ENCODE results near the gene ABCA4.
"Not testable (repeated sequence)": the region's sequence is repeated elsewhere in the genome, so short reads cannot be mapped to it uniquely, and the experiment has no call there.

Gene ABCA4

DNA sequence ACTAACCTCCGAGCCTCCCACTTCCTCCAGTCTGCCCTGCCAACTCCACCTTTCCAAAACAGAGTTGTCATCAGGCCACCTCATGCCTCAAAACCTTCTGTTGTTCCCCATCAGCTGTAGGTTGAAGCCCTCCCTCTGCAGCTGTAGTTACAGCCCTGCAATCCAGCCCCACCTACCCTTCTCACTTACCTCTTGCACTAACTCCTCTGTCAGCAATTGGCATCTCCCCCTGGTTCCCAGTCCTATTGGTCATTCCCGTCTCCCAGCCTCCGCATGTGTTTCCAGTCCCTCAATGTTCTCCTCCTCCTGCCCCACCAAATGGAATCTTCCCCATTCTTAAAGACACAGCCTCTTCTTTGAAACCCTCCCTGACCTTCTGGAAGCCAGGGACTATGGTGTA is 111.6 kb downstream of the ABCA4 start:
- no peak for DNase-seq (ENCODE audit: low read depth, low spot score)

DNA sequence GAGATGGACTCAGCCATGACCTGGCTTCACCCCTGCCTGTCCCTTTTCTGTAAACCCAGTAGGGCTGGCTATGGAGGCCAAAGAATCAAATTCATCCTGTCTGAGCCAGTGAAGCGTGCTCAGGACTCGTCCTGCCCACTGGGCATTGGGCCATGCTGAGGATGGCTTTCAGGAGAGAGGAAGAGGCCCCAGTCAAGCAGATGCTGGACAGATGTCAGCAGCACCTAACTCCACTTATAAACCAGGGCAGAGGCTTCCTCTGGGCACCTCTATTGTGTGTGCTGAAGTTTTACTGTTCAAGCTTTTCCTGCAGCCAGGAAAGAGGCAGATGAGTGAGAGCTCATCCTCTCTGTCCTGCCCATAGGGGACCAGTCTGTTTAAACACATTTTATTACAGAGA is 114.3 kb downstream of the ABCA4 start:
- DNase-seq (ENCODE audit: low read depth, low spot score) = no peak

DNA sequence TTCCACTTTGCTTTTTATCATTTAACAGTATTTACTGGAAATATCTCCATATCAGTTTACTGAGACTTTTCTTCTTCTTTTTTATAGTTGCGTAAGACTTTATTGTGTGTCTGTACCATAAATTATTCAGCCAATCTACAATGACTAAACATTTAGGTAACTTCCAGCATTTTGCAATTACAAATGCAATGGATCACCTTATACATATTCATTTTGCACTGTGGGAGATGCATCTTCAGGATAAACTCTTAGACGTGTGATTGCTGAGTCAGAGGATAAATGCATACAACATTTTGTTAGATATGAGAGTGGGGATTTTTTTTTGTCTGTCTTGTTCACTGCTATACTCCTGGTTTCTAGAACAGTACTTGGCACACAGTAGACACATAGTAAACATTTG is 116.0 kb downstream of the ABCA4 start:
- peak; percentile 29 for DNase-seq (ENCODE audit: low read depth, low spot score)

DNA sequence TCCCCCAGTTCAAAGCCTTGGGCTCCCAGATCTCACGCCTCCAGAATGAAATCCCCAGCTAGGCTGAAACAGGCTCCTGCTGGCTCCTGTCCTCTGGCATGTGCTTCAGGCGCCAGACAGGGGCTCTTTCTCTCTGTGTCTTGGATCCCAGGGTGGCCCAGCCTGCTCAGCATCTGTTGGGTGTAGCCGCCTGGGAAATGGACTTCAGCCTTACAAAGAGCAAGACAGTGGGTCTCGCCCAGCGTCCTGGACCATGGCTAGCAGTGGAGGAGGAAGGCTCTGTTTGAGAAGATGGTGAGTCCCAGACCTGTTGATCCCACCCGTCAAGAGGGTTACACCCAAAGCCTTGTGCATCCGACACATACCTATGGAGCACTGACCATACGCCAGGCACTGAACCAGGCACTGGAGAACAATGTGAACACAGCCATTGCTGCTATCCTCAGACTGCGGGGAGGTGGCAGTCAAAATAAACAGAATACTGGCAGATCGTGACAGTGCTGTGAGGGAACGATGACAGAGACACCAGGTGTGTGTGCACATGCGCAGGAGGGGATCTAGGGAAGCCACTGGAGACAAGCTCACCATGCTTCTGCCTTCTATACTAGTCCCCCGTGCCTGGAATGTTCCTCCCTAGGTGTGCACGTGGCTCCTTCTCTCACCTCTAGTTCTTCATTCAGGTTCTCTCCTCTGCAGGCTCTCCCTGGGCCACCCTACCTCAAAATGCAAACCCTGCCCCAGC is 118.7 kb downstream of the ABCA4 start:
- DNase-seq (ENCODE audit: low read depth, low spot score) = no peak

DNA sequence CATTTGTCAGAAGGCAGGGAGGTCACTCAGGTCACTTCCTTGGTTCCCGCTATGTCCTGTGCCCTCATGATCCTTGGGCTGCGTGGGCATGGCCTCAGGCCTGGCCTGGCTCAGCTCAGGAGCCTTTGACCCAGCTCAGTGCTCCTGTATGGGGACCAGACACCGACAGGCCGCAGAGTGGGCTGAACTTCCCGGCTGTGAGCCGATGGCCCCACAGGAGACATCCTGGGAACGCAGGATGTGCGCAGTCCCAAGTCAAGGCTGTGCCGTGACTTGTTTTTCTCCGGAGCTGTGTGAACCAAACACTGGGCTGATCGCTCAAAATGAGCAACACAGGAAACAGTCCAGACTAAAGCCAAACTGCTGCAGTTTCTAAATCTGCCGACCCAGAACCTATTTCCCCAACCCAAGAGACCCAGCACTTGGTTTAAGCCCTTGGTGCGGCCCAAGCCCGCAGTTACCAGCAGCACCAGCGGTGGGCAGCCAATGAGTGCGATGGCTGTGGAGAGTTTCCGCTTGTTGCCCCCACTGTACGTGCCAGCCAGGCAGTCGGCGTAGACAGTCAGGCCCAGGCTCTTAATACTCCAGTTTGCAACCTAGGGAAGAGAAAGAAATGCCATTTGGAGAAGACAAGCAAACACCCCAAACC is 119.4 kb downstream of the ABCA4 start:
- DNase-seq (ENCODE audit: low read depth, low spot score) = no peak

DNA sequence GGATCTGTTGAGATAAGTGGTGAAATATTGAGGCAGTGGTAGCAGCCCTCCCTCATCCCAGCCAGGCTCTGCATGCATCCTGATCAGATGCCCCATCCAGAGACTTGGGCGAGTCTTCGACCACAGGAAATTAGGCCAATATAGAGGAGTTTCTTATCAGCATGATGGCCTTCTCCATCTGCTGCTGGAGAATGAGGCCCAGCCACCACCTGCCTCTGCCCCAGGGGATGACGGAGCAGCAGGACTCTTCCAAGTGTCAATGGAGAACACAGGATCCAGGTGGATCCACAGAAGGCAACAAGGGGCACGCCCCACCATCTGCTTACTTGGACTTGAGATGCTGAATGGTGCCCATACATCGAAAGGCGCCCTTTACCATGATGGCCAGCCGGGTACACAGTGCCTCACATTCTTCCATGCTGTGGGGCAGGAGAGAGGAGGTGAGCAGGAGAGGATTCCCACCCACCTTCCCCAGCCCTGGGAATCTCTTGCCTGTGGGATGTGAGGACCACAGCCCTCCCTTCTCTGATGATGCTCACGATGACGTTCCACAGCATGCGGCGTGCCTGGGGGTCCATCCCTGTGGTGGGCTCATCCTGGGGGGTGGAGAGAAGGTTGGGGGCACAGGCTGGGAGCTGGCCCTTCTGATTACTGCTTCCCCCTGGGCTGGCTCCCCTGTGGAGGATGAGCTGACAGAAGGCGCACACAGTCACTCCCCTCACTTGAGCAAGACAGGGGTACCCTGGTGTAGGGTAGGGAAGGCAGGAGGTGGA is 120.3 kb downstream of the ABCA4 start:
- no peak for DNase-seq (ENCODE audit: low read depth, low spot score)

DNA sequence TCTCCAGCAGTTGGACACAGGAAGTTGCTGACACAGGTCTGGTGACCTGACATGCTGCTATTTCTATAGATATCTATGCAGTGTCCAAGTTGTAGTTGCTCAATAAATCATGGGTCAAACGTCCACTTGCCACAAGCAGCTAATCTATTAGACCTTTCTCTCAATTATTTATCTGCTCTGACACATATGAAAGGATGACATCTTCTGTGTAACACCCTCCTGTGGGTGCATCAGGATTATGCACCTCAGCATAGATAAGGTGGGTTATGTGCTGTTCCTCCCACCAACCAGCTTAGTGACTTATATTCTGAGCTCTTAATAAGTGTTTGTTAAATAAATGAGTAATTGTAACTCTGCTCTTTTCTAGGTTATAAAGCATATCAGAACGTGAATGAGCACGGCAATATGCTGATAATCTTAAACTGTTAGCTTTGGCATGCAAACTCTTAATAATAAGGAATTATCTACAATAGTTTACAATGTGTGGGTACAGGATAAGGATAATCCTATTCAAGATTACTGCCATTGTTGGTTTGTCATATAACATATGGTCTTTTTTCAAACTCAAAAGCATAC is 121.0 kb downstream of the ABCA4 start:
- no peak for DNase-seq (ENCODE audit: low read depth, low spot score)

DNA sequence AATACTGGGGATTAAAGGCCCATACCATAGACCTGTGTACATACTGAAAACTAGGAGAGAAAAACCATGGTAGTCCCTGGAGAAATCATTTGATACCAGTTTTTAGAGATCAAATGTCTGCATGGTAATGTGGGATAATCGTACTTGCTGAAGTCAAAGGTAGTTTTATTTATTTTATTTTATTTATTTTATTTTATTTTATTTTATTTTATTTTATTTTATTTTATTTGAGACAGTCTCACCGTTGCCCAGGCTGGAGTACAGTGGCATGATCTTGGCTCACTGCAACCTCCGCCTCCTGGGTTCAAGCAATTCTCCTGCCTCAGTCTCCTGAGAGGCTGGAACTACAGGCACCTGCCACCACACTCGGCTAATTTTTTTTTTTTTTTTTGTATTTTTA is 122.4 kb downstream of the ABCA4 start:
- not testable (repeated sequence) for DNase-seq (ENCODE audit: low read depth, low spot score)

DNA sequence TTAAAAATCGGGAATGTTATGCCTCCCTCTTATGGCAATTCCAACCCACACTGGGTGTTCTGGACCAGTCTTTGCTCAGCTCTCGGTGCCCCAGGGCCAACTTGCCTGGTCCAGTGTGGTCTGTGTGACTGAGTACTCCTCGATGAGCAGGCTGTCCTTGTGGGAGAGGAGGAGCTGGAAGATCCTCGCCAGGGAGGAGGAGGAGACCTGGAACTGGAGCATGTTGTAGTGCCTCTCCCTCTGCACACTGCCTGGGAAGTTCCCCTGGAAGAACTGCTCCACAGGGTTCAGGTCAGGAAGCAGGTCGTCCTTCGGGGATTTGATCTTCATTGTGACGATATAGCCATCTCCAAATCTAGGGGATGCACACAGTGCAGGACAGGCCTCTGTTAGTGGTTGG is 123.2 kb downstream of the ABCA4 start:
- DNase-seq (ENCODE audit: low read depth, low spot score) = no peak

DNA sequence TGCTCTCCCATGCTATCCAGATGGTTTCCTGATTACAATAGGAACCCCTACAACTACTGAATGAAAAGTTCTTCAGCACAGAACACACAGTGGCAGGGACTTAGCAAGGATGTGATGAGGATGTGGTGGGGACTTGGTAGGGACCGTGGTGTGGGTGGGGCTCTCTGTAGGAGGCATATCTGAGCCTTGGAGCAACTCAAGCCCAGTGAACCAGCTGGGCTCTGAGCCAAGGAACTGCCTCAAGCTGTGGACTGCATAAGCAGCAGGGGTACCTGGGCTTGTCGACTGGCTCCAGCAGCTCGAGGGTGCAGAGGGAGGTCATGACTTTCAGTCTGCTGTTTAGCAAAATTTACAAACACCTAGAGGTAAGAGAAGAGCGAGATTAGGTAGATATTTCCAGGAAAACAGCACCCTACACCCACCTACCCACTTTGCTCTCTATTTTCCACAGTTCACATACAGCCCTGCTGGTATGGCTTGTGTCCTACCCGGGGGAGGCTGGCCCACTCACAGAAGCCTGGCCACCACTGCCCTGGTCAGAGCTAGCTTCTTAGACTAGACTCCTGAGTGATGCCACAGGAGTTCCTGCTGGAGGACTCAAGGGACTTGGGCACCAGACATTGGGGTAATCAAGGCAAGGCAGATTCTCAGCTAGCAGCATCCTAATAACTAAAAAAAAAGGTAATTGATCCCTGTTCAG is 125.0 kb downstream of the ABCA4 start:
- DNase-seq (ENCODE audit: low read depth, low spot score) = peak; percentile 69

DNA sequence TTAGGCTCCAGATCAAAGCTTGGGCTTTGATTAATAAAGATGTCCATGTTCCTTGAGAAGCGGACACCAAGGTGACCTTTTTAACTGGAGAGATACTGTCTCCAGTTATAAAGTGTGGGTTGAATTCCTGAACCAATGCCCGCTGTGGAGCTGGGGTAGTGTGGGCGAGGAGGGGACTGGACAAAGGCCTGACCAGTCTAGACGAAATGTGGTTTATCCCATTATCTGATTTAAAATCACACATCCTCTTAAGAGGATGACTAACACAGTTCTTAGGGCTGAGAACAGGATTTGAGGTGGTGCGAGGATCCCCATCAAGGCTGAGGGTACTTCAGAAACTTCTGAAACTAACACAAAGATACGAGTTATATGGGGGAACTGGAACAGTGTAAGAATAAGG is 127.2 kb downstream of the ABCA4 start:
- peak; percentile 56 for DNase-seq (ENCODE audit: low read depth, low spot score)

DNA sequence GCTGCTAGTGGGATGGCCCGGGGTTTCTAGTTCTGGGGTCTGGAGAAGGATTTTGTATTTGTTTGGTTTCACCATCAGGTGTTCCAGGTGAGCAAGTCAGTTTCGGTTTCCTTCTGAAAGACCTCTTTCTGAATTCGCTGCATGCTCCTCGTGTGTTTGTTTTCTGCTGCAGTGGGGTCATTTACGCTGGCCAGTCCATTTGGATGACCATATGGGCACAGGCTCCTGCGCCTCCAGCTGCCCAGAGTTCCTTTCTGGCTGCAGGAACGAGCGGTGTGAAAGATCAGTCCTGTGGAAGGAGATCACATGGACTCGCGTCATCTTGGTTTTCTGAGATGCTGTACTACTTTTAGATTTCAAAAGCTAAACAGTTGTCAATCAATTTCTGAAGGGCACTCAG is 128.0 kb downstream of the ABCA4 start:
- no peak for DNase-seq (ENCODE audit: low read depth, low spot score)

DNA sequence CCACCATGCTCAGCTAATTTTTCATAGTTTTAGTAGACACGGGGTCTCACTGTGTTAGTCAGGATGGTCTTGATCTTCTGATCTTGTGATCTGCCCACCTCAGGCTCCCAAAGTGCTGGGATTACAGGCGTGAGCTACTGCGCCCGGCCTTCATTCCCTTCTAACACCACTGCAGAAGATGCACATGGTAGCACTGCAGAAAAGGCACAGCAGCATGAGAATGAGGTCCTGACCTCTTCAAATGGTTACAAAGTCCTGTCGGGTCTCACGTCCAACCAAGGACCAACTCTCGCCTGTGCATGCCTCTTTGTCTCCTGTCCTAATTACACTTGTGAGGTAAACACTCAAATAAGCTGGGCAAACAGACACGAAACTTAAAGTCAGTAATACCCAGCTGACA is 128.8 kb downstream of the ABCA4 start:
- no peak for DNase-seq (ENCODE audit: low read depth, low spot score)

DNA sequence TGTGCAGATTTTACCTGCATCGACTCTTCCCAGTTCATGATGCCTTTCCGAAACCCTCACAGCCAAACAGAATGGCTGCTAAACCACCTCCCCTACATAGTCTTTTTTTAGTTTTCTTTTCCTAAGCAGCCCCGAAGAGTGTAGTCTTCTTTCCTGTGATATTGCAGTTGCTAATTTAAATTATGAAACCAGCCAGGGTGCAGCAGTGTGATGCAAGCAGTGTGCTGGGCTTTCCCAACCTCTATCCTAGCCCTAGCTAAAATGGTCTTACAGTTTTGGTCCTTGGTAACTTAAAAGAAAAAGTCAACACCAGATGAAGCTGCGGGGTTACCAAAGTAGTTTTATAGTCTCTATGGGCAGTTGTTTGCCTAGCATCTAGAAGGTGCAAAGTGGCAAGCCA is 129.7 kb downstream of the ABCA4 start:
- no peak for DNase-seq (ENCODE audit: low read depth, low spot score)

DNA sequence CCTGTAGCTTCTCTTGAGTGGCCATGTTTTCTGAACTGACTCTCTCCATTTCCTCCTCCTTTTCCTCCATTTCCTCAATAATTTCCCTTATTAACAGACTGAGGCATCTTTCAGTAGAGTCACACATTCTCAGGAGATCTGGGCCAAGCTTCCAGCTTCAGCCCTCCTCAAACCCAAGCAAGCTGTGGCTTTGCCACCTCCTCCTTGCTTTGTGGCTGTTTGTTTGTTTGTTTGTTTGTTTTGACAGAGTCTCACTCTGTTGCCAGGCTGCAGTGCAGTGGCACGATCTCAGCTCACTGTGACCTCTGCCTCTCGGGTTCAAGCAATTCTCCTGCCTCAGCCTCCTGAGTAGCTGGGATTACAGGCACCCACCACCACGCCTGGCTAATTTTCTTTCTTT is 130.5 kb downstream of the ABCA4 start:
- DNase-seq (ENCODE audit: low read depth, low spot score) = not testable (repeated sequence)

DNA sequence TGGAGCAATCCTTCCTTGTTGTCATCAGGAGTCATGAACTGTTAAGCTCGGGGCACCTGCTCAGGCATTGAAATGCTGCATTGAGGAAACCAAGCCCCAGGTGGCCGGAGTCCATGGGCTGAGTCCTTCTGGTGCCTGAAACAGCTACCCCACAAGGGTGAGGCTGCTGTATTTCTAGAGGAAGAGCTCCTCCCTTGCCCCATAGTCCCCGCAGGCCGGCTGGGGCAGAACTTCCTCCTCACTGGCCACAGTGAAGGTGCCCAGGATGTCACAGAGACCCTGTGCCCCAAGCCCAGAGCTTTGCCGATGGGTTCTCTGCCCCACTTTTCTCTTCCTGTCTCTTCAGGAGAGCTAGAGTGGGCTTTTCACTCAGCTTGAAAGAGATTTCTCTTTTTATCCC is 130.9 kb downstream of the ABCA4 start:
- DNase-seq (ENCODE audit: low read depth, low spot score) = no peak

DNA sequence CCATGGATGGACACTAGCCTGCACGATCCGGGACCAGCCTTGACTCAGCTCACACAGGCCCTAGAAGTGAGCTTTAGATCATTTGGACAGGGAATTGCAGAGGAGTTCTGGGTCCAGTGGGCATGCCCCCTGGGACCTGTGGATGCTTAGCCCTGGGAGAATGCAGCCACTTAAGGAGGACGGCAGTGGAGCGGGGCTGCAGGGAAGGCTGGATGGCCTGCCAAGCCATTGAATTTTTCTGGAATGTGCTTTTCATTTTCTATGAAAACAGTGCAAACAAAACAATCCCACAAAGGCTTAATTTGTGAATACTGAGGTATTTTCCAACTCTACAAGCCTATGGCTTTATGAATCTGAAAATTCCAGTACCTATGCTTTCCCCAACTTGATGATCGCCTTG is 131.3 kb downstream of the ABCA4 start:
- peak; percentile 70 for DNase-seq (ENCODE audit: low read depth, low spot score)

DNA sequence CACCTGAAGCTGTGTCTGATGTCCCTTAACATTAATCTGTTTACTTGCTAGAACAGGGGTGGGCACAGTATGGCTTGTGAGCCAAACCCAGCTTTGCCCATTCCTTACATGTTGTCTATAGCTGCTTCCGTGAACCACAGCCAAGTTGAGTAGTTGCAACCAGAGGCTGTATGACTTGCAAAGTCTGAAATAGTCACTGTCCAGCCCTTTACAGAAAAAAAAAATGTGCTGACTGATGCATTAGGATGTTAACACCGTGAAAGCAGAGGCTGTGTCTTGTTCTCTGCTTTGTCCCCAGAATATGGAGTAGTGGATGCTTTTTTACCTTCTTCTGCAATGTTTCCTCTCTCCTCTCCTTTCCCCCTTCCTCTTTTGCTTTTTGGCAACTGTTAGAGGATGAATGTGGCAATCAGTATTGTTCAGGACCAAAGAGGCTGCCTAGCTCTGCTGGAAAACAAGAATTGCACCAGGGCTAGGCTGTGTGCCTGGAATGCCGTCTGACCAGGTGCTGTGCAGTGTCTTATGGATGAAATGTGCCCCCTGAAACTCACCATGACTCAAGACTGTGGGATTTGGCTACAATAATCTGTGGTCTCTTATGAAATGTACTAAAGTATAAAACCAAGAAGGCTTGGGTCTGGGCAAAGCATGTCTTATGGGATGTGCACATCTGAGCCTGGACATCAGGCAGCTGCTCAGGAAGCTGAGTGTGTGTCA is 132.2 kb downstream of the ABCA4 start:
- DNase-seq (ENCODE audit: low read depth, low spot score) = peak; percentile 82

DNA sequence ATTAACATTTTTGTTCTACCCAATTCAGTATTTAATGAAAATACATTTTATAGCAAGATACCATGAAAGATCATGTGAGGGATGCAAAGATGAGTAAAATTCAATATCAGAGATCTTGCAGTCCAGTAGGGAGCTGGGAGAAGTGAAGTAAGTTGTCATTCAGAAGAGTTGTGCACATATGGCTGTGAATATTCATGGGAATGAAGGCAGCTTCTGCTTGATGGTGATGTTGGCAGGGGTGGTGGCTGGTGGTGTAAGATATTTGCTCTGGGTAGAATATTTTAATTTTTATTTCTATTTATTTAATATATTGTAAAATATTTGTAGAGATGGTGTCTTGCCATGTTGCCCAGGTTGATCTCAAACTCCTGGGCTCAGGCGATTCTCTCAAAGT is 139.7 kb downstream of the ABCA4 start:
- no peak for DNase-seq (ENCODE audit: low read depth, low spot score)

DNA sequence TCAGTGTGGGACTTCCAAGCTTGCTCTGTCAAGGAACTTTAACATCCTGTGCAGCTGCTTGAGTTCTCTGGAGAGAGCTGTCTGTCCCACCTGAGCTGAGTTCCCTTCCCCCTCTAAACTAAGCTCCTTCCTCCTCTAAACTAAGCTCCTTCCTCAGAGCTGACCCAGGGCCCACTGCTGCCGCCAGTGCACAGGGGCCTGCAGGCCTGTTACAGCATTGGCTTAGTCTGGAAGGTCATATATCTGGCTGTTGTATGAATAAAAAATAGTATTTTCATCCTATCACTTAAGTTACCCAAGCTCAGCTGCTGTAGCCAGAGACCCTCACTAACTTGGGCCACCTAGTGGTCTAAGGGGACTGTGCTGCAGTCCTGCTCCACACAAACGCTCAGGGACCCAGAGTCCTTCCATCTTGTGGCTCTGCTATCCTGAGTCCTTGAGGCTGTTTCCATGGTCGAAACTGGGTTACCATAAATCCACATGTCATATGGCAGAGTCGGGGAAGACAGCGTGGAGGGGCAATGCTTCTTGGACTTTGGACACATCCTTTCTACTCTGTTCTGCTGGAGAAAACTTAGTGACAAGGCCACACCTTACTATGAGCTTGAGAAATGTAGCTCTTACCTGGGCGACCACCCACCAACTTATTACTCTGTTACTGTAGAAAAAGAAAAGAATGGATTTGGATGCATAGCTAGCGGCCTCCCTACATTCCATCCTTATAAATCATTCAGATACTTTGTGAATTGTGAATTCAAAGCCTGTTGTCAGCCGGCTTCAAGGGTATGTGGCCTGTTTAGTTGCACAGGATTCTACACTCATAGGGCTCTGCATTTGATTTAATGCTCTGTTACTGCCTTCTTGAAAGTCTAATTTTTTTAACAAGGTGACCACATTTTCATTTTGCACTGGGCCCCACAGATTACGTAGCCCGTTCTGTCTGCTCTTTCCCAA is 140.4 kb downstream of the ABCA4 start:
- peak; percentile 78 for DNase-seq (ENCODE audit: low read depth, low spot score)

All from astrocyte of the hippocampus (primary cell).